Left lung (tissue), 10 donors: ENCODE measurements around the gene KLHL14. TPM values are rescaled to one million over a fixed set of nuclear protein-coding genes. Genes with fewer than 3 reads are reported as not detected.

Experiments
- ATAC-seq: fragments of 200-7000 bp; cut with Tn5 transposase; one replicate; pipeline ENCODE4 v1.9.1; 2020; ENCODE audit warnings: moderate library complexity
- DNase-seq, 4 donors: peaks; one replicate each; pipeline ENCODE4 v3.0.0-alpha.2; 2013 to 2020
- H3K27ac ChIP-seq, 2 donors: fragments of 200-600 bp; sonication (generic) in 1 of 2; one replicate each; pipeline versions ENCODE4 v1.5.0 to v1.8.0; 2020 to 2021
- H3K27me3 ChIP-seq, 2 donors: fragments of 200-600 bp; sonication (generic) in 1 of 2; one replicate each; pipeline versions ENCODE4 v1.5.0 to v1.8.0; 2020 to 2021
- H3K36me3 ChIP-seq, 2 donors: fragments of 200-600 bp; sonication (generic) in 1 of 2; one replicate each; pipeline versions ENCODE4 v1.5.0 to v1.8.0; 2020 to 2021
- H3K4me1 ChIP-seq, 2 donors: fragments of 200-600 bp; one replicate each; pipeline ENCODE4 v1.8.0; 2021
- H3K4me3 ChIP-seq, 2 donors: fragments of 200-600 bp; sonication (generic) in 1 of 2; one replicate each; pipeline versions ENCODE4 v1.5.0 to v1.8.0; 2020 to 2021; ENCODE audit warnings: mild to moderate bottlenecking in 1 of 2
- H3K9me3 ChIP-seq, 2 donors: fragments of 200-600 bp; sonication (generic) in 1 of 2; one replicate each; pipeline versions ENCODE4 v1.5.0 to v1.8.0; 2020 to 2021
- CTCF ChIP-seq, 2 donors: fragments of 200-600 bp; sonication (generic) in 1 of 2; IDR thresholded peaks; one replicate each; pipeline versions ENCODE4 v1.5.0 to v1.8.0; 2021; ENCODE audit warnings: antibody characterized with exemption in 2 of 2
- intact Hi-C, 2 donors: fragments of 100-400 bp; cut with DNase I; formaldehyde crosslinking; loops; one replicate each; pipeline versions ENCODE4 v1.11.2 to v1.14.2; 2022
- polyA plus RNA-seq, 6 donors: library from polyadenylated mRNA; unstranded; fragments of 120-200 nt; gene quantifications; one replicate each; pipeline ENCODE4 v1.2.1, GENCODE V29; 2013; ENCODE audit not compliant: insufficient read length in 6 of 6
- total RNA-seq, 2 donors: library from RNA; stranded (reverse); fragmentation: NEBNext Ultra II Directional; extraction: Animal tissue kit (Norgen Biotek cat#: 25700); gene quantifications; one replicate each; pipeline ENCODE4 v1.2.1, GENCODE V29; 2021
- donor health status: DM: no; HTN: yes; CAD: no.
- donor health status: DM: no; HTN: no; CAD: no.

The KLHL14 gene
- total and polyA plus RNA-seq, 8 donors, result 0.20 to 1.4 (median 1.2) TPM

- intact Hi-C loops, result no loop called here
- H3K27ac ChIP-seq, result no peak overlapping the region
Observed at GRCh38 chr18:32777049-32777448, 4.2 kb upstream of the KLHL14 start.

GRCh38 chr18:32776561-32776960 lies 3.7 kb upstream of the KLHL14 start:
- H3K4me3 ChIP-seq, result no peak overlapping the region
- intact Hi-C loops, result no loop called here
- TF ChIP-seq CTCF (IDR thresholded peaks at IDR 0.05), result no peak
- peaks cover 15 to 25% of the 10 kb centered on the region in 2 donors for H3K27me3 ChIP-seq
- no peaks in the 10 kb centered on the region for H3K9me3 ChIP-seq
- H3K36me3 ChIP-seq, result no peaks in the 10 kb centered on the region
- peaks cover 0 to under 1% of the 10 kb centered on the region in 2 donors for H3K4me1 ChIP-seq
- no peak for ATAC-seq
- no peak overlapping the region for H3K27ac ChIP-seq
- DNase-seq, result no peak

More at GRCh38 chr18:32777049-32777448, 4.2 kb upstream of the KLHL14 start:
- Histone ChIP-seq H3K4me1 (no peaks in the 10 kb centered on the region), H3K27me3 (peaks cover 10 to 20% of the 10 kb centered on the region in 2 donors), H3K4me3 (no peak overlapping the region), H3K9me3 (no peaks in the 10 kb centered on the region), H3K36me3 (no peaks in the 10 kb centered on the region)
- no peak for ATAC-seq
- no peak for DNase-seq
- TF ChIP-seq CTCF (IDR thresholded peaks at IDR 0.05), result no peak

- no peak for ATAC-seq
- no peaks in the 10 kb centered on the region for H3K9me3 ChIP-seq
- H3K4me3 ChIP-seq, result no peak overlapping the region
- TF ChIP-seq CTCF (IDR thresholded peaks at IDR 0.05), result no peak
- no peaks in the 10 kb centered on the region for H3K36me3 ChIP-seq
- intact Hi-C loops, result no loop called here
- no peak for DNase-seq
- H3K27me3 ChIP-seq, result peaks cover 25 to 34% of the 10 kb centered on the region in 2 donors
- no peak overlapping the region for H3K27ac ChIP-seq
- peaks cover 3 to 9% of the 10 kb centered on the region in 2 donors for H3K4me1 ChIP-seq
Observed at GRCh38 chr18:32775628-32776027, 2.8 kb upstream of the KLHL14 start.

- ATAC-seq, result no peak
Observed at GRCh38 chr18:32773382-32773712, 524 bp upstream of the KLHL14 start.

More at GRCh38 chr18:32773382-32773712, 524 bp upstream of the KLHL14 start:
- H3K4me1 ChIP-seq, result peaks cover 3 to 18% of the 10 kb centered on the region in 2 donors
- DNase-seq, result no peak
- H3K36me3 ChIP-seq, result no peaks in the 10 kb centered on the region
- H3K27me3 ChIP-seq, result peaks cover 40 to 57% of the 10 kb centered on the region in 2 donors
- no peak overlapping the region for H3K27ac ChIP-seq
- no peak overlapping the region for H3K4me3 ChIP-seq
- H3K9me3 ChIP-seq, result no peaks in the 10 kb centered on the region
- intact Hi-C loops, result no loop called here
- TF ChIP-seq CTCF (IDR thresholded peaks at IDR 0.05), result no peak
